Activated naive CD4-positive, alpha-beta T cell treated with anti-CD3 and anti-CD28 coated beads for 36 hours (primary cell): ENCODE results near the gene GPR119. TPM values are rescaled to one million over a fixed set of nuclear protein-coding genes. Genes with fewer than 3 reads are reported as not detected.

Source experiments
- total RNA-seq, 2 experiments: library from RNA; stranded (reverse); gene quantifications; one replicate each; pipeline ENCODE4 v1.2.3, GENCODE V29; 2021

Gene GPR119
- total RNA-seq, 2 experiments from 2014 or later: not detected

Other genes starting within 250 kb of the GPR119 start
- gene AIFM1, start 219.8 kb downstream of the GPR119 start, total RNA-seq: 10 to 100 TPM; 59.4 to 63.1 TPM
- gene RAB33A, start 213.7 kb downstream of the GPR119 start, total RNA-seq: 10 to 100 TPM; 11.3 to 15.1 TPM
- gene ZNF280C, start 116.8 kb downstream of the GPR119 start, total RNA-seq: 1 to 10 TPM; 3.9 to 4.0 TPM
- gene SLC25A14, start 45.8 kb downstream of the GPR119 start, total RNA-seq: 1 to 10 TPM; 7.4 to 9.0 TPM
- gene RBMX2, start 16.3 kb upstream of the GPR119 start, total RNA-seq: 10 to 100 TPM; 32.3 to 33.6 TPM